Measurements from ENCODE around the gene KIR3DL1.

KIR3DL1 gene

GRCh38 chr19:54873990-54874389 is 57.7 kb downstream of the KIR3DL1 start, which contains the start of gene FCAR:
TSS of gene FCAR (plus strand) at chr19:54874235. CDS start at chr19:54874290, 55 bp downstream.
- Mint-ChIP-seq H3K27ac (ENCODE audit: low read depth) (no peak within 1 kb of the TSS), H3K4me1 (no peaks in the 10 kb centered on the region)
- ATAC-seq (replicated peaks; ENCODE audit: extremely low read depth, poor library complexity, severe bottlenecking) = no peak

GRCh38 chr19:54875506-54875905 is 59.2 kb downstream of the KIR3DL1 start:
- ATAC-seq (replicated peaks; ENCODE audit: extremely low read depth, poor library complexity, severe bottlenecking) = no peak

More at GRCh38 chr19:54873990-54874389, 57.7 kb downstream of the KIR3DL1 start, which contains the start of gene FCAR:
- H3K36me3 Mint-ChIP-seq (ENCODE audit: insufficient read depth) = no peaks in the 10 kb centered on the region
- H3K27me3 Mint-ChIP-seq = peaks cover 18% of the 10 kb centered on the region
- DNase-seq (ENCODE audit: low spot score in 2 of 2) = no peak
- no peaks in the 10 kb centered on the region for H3K9me3 Mint-ChIP-seq
- no peak within 1 kb of the TSS for H3K4me3 Mint-ChIP-seq

GRCh38 chr19:54877471-54877870 is 61.2 kb downstream of the KIR3DL1 start:
- ATAC-seq (replicated peaks; ENCODE audit: extremely low read depth, poor library complexity, severe bottlenecking) = no peak
- no peak for DNase-seq (ENCODE audit: low spot score in 2 of 2)
- no peaks in the 10 kb centered on the region for H3K9me3 Mint-ChIP-seq
- no peaks in the 10 kb centered on the region for H3K36me3 Mint-ChIP-seq (ENCODE audit: insufficient read depth)
- no peaks in the 10 kb centered on the region for H3K4me1 Mint-ChIP-seq
- H3K27ac Mint-ChIP-seq (ENCODE audit: low read depth) = no peak overlapping the region
- H3K4me3 Mint-ChIP-seq = no peak overlapping the region
- H3K27me3 Mint-ChIP-seq = peaks cover 32% of the 10 kb centered on the region

More at GRCh38 chr19:54875506-54875905, 59.2 kb downstream of the KIR3DL1 start:
- peaks cover 27% of the 10 kb centered on the region for H3K27me3 Mint-ChIP-seq
- no peak overlapping the region for H3K4me3 Mint-ChIP-seq
- DNase-seq (ENCODE audit: low spot score in 2 of 2) = no peak
- no peak overlapping the region for H3K27ac Mint-ChIP-seq (ENCODE audit: low read depth)
- no peaks in the 10 kb centered on the region for H3K36me3 Mint-ChIP-seq (ENCODE audit: insufficient read depth)
- H3K4me1 Mint-ChIP-seq = no peaks in the 10 kb centered on the region
- no peaks in the 10 kb centered on the region for H3K9me3 Mint-ChIP-seq
